Bone marrow (tissue), 2 donors: ENCODE results near the gene NOVA2.

Experiments used
- DNase-seq, 2 donors: peaks; one replicate each; lab custom pipeline; 2025; lab: John Stamatoyannopoulos, UW

Gene NOVA2

DNA sequence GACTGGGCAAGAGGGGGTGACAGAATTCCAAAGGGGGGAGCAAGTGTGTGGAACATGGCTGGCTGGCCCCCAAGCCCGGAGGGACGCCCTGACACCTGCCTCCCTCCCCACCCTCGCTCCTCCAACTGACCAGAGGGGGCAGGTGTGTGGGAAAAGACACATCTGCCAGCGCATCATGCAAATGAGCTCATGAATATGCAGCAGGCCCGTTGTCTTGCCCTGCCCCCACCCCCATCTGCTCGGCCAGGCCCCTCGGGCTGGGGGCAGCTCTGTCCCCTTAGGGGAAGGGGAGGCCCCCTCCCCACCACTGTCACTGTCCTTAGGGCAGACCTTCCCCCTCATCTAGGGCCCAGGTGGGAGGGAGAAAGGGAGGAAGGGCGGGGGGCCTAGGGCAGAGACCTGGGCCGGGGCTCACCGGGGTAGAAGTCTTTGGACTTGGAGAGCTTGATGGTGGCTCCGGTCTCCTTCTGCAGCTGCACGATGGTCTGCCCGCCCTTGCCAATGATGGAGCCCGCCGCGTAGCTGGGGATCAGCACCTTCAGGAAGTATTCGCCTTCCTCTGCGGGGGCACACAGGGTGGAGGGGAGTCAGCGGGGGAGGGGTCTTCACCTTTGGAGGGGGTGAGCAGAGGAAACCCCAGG lies 12.9 kb downstream of the NOVA2 start:
- no peak for DNase-seq

GRCh38 chr19:45959517-45960025 lies 14.1 kb downstream of the NOVA2 start:
- DNase-seq = no peak

DNA sequence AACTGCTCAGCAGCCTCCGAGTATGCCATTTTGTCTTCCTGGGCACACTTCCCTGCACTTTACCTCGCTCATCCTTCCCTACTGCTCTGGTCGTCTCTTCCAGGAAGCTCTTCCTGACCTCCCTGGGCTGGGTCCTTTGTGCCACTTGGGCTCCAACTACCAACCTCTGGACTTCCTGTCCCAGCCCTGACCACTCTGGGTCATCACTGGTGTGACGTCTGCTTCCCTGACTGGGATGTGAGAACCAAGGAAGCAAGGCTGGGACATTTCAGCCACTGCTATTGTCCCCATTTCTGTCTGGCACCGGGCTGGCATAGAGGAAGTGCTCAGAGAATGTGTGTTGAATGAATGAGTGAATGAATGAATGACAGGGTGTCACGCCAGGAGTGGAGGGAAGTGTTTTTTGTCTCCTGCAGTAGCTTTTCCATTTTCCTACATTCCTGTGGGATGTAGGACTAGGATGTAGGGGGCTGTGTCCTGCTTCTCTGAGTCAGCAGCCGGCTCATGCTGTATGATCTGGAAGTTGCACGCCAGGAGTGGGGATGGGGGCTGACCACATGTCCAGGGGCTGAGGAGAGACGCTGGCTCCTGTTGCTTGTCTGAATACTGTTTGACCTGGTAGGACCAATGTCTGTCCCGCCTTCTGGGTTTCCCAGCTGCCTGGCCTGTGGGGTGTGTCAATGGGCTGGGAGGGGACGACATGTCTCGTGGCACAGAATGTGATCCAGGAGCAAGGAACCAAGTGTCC lies 14.7 kb downstream of the NOVA2 start:
- no peak for DNase-seq

DNA sequence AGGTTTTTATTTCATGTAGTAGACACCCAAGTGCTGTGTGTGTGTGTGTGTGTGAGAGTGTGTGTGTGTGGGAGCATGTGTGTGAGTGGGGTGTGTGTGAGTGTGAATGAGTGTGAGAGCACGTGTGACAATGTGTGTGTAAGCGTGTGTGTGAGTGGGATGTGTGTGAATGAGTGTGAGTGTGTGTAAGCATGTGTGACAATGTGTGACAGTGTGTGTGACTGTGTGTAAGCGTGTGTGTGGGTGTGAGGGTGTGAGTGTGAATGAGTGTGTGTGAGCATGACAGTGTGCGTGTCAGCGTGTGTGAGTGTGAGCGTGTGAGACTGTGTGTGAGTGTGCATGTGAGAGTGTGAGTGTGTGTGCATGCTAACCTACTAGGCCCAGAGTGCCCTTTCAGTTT lies 15.3 kb downstream of the NOVA2 start:
- DNase-seq = no peak

DNA sequence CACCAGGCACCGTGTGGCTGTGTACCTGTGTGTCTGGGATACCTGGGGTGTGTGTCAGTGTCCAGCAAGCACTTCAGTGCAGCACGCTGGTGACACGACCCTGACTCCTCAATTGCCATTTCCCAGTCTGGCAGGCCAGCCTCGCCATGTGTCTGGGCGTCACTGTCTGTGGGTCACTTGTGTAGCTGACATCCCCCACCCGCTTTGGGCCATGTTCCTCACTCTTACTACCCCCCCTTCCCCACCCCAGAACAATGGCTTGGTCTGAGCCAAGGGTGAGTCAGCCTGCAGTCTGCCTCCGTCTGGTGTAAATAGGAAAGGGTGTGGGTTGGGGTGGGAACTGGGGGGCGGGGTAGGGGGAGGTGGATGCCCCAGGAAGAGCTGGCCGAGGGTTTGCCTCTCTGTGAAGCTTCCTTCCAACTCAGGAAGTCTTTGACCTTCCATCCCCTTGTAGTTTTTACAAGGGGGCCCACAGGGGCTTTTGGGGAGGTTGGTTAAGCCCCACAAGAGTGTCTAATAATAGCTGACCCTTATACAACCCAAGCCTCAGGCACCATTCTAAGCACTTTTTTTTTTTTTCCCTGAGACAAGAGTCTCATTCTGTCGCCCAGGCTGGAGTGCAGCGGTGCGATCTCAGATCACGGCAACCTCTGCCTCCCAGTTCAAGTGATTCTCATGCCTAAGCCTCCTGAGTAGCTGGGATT lies 17.6 kb downstream of the NOVA2 start:
- DNase-seq = no peak

GRCh38 chr19:45954156-45954555 lies 19.5 kb downstream of the NOVA2 start:
- DNase-seq = no peak

- no peak for DNase-seq
Observed at GRCh38 chr19:45953676-45954075, 20.0 kb downstream of the NOVA2 start.

DNA sequence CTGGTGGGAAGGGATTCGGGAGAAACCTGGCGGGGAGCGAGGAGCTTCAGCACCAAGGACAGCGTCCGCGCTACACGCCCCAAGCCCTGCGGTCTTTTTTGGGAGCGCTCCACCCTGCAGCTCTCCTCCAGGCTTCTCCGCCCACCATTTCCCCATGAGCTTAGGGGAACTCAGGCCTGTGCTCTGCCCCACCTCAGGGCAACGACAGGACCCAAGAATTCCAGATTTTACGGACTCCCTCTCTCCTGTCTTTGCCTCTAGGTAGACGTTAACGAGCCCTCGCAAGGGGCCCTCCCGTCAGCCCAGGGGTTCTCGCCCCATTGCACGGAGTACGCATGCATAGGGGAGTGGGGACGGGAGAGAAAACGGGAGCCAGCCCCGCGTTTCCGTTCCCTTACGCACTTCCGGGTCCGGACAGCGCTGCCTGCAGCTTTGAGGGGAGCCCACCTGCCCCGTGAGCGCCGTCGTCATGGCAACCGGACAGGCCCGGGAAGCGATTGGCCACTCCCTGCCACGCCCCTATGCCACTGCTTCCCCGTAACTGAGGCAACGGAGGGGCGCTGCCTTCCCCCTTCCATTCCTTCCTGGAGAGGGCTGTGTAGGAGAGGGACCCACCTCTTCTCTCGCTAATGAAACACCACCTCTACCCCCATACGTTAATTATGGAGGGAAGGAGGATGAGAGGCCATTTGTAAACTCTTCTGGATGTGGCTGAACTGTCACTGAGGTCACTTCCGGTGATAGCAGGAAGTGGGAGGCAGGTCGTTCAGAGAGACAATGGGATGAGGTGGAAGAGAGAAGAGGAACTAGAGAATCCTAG lies 20.8 kb downstream of the NOVA2 start:
- no peak for DNase-seq

GRCh38 chr19:45952341-45952685 lies 21.4 kb downstream of the NOVA2 start:
- no peak for DNase-seq

DNA sequence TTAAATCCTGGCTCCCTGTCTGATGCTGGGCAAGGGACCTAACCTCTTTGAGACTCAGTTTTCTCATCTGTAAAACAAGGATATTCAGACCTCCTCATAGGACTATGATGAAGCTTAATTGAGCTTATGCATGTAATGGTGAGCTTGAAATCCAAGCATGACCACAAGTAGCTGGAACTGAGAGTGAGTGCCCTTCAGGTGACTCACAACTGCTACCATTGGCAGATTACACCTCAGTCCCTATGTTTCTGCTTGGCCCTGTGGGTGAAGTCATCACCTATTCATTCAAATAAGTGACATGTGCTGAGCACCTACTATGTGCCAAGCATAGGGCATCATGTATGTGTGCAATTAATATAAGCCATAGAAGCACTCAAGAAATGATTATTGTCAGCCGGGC lies 25.7 kb downstream of the NOVA2 start:
- DNase-seq = no peak

- DNase-seq = no peak
Observed at GRCh38 chr19:45940515-45940805, 33.2 kb downstream of the NOVA2 start.

- no peak for DNase-seq
Observed at GRCh38 chr19:45939792-45940514, 33.7 kb downstream of the NOVA2 start.

- DNase-seq = no peak
Observed at GRCh38 chr19:45938733-45939319, 34.8 kb downstream of the NOVA2 start.

GRCh38 chr19:45935267-45935666 lies 38.4 kb downstream of the NOVA2 start:
- DNase-seq = no peak

DNA sequence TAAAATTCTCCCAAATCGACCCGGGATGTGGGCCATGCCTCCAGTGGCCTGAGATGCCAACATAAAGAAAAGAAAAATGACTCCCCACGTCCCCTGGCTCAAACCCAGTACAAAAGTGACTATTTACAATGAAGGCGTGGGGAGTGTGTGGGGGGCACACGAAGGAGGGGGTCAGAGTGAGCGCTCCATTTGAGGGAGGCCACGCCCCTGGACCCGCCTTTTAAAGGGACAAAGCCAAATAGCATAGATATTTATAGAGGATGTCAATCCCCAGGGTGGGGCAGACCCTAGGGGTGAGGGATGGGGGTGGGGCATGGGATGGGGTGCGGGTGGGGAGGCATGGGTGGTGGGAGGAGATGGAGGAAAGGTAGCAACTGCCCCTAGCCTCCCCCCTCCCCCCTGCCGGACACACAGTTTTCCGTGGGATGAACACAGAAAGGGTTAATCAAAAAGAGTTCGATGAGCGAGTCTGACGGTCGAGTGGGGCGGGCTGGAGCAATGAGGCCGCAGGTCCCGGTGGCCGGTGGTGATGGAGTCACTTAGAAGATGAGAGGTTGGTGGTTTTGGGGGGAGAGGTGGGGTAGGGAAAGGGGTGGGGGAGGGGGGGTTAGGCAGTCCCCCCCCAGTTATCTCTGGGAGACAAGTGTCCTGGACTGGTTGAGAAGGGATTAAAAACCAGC lies 39.0 kb downstream of the NOVA2 start:
- DNase-seq = no peak

DNA sequence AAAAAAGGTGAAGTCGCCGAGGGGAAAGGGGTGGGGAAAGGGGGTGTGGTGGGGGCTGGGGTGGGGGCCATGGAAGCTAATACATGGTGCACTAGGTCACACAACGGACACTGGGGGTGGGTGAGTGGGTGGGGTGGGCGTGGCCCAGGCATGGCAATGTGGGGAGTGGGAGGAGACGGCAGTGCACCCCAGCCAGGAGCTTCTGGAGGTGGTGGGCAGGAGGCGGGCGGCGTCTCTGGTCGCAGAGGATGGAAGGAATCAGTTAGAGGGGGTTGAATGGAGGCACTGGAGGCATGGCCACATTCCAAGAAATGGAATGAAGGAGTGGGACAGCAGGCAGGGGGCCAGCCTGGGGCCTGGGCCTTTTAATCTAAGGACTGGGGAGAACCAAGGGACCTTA lies 39.9 kb downstream of the NOVA2 start:
- DNase-seq = no peak

DNA sequence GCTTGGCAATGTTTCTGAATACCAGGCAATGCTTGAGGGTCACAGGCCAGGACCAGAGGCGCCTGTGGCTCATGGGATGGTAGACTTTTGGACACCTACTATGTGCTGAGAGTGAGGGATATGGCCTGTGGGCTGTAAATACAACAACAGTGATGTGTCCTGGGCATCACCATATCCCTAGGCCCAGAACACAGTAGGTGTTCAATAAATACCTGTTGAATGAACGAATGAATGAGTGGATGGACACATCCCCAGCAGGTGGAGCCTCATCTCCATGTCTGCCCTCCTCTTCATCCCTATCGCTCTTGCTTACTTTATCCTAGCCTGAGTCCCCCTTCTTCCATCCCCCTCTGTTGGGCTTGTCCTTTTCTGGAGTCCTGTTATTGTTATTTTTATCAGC lies 42.6 kb downstream of the NOVA2 start:
- no peak for DNase-seq

DNA sequence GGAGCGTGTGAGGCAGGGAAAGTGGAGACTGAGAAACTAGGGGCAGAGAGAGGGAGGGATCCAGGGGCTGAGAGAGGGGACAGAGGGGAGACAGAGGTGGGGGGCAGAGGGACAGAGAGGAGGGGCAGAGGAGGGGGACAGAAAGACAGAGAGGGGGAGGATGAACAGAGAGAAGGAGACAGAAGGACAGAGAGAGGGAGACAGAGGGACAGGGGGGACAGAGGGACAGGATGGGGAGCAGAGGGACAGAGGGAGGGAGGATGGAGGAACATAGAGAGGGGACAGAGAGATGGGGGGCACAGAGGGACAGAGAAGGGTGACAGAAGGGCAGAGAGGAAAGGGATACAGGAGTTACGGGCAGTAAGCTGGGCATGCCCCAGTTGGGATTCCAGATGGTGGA lies 44.4 kb downstream of the NOVA2 start:
- no peak for DNase-seq

- DNase-seq = peak; percentile 35 to 56
Observed at GRCh38 chr19:45927565-45928261, 46.0 kb downstream of the NOVA2 start.

- no peak for DNase-seq
Observed at GRCh38 chr19:45924891-45925447, 48.7 kb downstream of the NOVA2 start.
